ENCODE measurements around the gene NEBL. TPM values are rescaled to one million over a fixed set of nuclear protein-coding genes. Genes with fewer than 3 reads are reported as not detected.

NEBL gene
- total RNA-seq, 1 experiment from 2014 or later, result 46.7 TPM

- no peak for DNase-seq (ENCODE audit: low spot score)
- in situ Hi-C loops (cut with HindIII; ENCODE audit: low sequenced_read_pairs), result no loop called here
Observed at GRCh38 chr10:20745556-20746375, 151.3 kb downstream of the NEBL start.

GRCh38 chr10:20744821-20745220 lies 152.3 kb downstream of the NEBL start:
- no peak for DNase-seq (ENCODE audit: low spot score)
- in situ Hi-C loops (cut with HindIII; ENCODE audit: low sequenced_read_pairs), result no loop called here

- in situ Hi-C loops (cut with HindIII; ENCODE audit: low sequenced_read_pairs), result no loop called here
- no peak for DNase-seq (ENCODE audit: low spot score)
Observed at GRCh38 chr10:20743942-20744341, 153.2 kb downstream of the NEBL start.

GRCh38 chr10:20742737-20743541 lies 154.2 kb downstream of the NEBL start:
- DNase-seq (ENCODE audit: low spot score), result no peak
- in situ Hi-C loops (cut with HindIII; ENCODE audit: low sequenced_read_pairs), result no loop called here

GRCh38 chr10:20740120-20740519 lies 157.0 kb downstream of the NEBL start:
- DNase-seq (ENCODE audit: low spot score), result no peak
- in situ Hi-C loops (cut with HindIII; ENCODE audit: low sequenced_read_pairs), result no loop called here

- in situ Hi-C loops (cut with HindIII; ENCODE audit: low sequenced_read_pairs), result no loop called here
- no peak for DNase-seq (ENCODE audit: low spot score)
Observed at GRCh38 chr10:20737107-20737506, 160.0 kb downstream of the NEBL start.
